ENCODE results near the gene PCGF3. TPM values are rescaled to one million over a fixed set of nuclear protein-coding genes. Genes with fewer than 3 reads are reported as not detected.
A peak's percentile ranks its signal among the peaks of the same experiment; 100 is the strongest.

Gene PCGF3
- total RNA-seq, 1 donor from 2014 or later = 35.2 TPM

DNA sequence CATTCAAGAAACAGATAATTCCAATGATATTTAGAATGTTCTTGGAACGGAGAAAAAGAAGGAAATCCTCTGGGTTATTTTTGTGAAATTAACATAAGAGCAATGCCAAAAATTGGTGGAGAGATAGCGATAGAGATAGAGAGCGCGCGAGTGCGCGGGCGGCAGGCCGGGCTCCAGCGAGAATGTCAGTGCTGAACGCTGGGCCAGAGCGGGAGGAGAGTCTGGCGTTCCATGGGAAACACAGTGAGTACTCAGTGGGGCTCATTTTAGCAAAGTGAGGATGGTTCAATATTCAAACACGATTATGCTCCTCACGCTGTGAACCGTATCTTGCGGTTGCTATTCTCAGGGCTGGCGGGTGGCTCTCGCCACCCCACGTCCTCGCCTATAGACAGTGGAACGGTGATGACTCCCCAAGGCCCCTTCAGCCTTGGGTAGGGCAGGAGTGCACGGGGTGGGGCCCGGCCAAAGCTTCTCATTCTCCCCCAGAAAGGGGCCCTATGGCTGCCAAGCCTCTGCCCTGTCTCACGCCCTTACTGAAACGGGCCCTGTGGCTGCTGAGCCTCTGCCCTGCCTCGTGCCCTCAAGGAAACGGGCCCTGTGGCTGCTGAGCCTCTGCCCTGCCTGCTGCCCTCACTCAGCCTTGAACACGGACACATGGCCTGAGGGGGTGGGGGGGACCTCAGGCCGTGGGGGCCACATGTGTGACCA, 103.4 kb downstream of the PCGF3 start:
- no peak overlapping the region for H3K4me3 ChIP-seq (ENCODE audit: low read depth, low read length)
- no peak for DNase-seq (ENCODE audit: low read depth)
- TF ChIP-seq, protein P1, sequence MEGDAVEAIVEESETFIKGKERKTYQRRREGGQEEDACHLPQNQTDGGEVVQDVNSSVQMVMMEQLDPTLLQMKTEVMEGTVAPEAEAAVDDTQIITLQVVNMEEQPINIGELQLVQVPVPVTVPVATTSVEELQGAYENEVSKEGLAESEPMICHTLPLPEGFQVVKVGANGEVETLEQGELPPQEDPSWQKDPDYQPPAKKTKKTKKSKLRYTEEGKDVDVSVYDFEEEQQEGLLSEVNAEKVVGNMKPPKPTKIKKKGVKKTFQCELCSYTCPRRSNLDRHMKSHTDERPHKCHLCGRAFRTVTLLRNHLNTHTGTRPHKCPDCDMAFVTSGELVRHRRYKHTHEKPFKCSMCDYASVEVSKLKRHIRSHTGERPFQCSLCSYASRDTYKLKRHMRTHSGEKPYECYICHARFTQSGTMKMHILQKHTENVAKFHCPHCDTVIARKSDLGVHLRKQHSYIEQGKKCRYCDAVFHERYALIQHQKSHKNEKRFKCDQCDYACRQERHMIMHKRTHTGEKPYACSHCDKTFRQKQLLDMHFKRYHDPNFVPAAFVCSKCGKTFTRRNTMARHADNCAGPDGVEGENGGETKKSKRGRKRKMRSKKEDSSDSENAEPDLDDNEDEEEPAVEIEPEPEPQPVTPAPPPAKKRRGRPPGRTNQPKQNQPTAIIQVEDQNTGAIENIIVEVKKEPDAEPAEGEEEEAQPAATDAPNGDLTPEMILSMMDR (conservative IDR thresholded peaks at IDR 0.05; ENCODE audit: low read depth, low read length) = no peak

DNA sequence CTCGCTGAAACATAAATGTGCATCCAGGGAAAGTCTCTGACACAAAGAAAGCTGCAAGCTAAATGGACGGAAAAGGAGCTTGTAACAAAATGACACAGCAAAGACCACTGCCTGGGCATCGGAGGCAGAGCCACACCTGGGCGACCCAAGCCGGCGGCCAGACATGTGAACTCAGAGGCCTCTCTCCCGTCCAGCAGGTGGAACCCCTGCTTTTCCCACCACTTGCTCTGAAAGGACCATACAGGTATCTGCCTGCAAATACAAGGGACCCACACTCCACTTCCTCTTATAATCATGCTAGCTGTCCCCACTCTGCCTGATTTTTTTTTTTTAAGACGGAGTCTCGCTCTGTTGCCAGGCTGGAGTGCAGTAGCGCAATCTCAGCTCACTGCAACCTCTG, 108.3 kb downstream of the PCGF3 start:
- no peak overlapping the region for H3K4me3 ChIP-seq (ENCODE audit: low read depth, low read length)
- TF ChIP-seq, protein P1 (conservative IDR thresholded peaks at IDR 0.05; ENCODE audit: low read depth, low read length) = peak; percentile 22
- DNase-seq (ENCODE audit: low read depth) = no peak

GRCh38 chr4:814312-814850, 108.7 kb downstream of the PCGF3 start:
- no peak for DNase-seq (ENCODE audit: low read depth)
- TF ChIP-seq, protein P1 (conservative IDR thresholded peaks at IDR 0.05; ENCODE audit: low read depth, low read length) = no peak
- H3K4me3 ChIP-seq (ENCODE audit: low read depth, low read length) = no peak overlapping the region

DNA sequence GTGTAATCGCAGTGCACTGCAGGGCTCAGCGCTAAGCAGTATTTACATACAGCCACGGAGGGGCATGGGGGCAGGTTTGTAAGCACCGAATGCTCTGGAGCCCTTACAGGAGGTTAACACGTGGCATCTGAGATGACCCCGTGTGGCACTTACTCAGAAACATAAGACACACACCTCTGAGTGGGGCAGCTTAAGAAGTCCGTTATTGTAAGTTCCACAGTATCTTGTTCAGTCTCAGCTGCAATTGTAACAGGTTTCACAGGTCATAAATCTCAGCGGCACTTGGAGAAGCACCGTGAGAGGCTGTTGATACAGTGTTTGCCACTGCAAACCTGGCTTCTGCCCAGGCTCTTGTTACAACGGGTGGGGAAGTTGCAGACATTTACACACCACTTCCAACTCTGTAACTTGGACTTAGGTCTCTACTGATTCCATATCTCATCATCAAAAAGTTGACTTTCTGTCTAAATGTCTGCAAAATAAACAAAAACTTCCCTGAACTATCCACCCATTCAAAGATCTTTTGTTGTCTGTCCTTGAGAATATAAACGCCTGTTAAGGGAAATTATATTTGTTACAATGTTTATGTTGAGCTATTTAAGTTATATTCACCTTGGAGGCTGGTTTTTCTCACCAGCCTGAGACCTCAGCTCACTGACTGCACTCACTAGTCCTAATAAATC, 110.0 kb downstream of the PCGF3 start:
- TF ChIP-seq, protein P1 (conservative IDR thresholded peaks at IDR 0.05; ENCODE audit: low read depth, low read length) = no peak
- H3K4me3 ChIP-seq (ENCODE audit: low read depth, low read length) = no peak overlapping the region
- no peak for DNase-seq (ENCODE audit: low read depth)

- no peak overlapping the region for H3K4me3 ChIP-seq (ENCODE audit: low read depth, low read length)
- TF ChIP-seq, protein P1 (conservative IDR thresholded peaks at IDR 0.05; ENCODE audit: low read depth, low read length) = no peak
- no peak for DNase-seq (ENCODE audit: low read depth)
These were observed 112.7 kb downstream of the PCGF3 start for GRCh38 chr4:818106-818921.

GRCh38 chr4:819401-820229, 114.0 kb downstream of the PCGF3 start:
- TF ChIP-seq, protein P1 (conservative IDR thresholded peaks at IDR 0.05; ENCODE audit: low read depth, low read length) = no peak
- no peak for DNase-seq (ENCODE audit: low read depth)
- H3K4me3 ChIP-seq (ENCODE audit: low read depth, low read length) = no peak overlapping the region
